Stimulated activated CD4-positive, alpha-beta T cell treated with anti-CD3 and anti-CD28 coated beads, Interleukin-4, amount 100 ng/mL, for 48 hours (primary cell): ENCODE measurements around the gene KIAA0408.

Experiments
- DNase-seq, 2 donors: peaks; one replicate each; pipeline ENCODE4 v3.0.0-alpha.2; 2020; ENCODE audit warnings: low read depth in 2 of 2

The KIAA0408 gene

DNA sequence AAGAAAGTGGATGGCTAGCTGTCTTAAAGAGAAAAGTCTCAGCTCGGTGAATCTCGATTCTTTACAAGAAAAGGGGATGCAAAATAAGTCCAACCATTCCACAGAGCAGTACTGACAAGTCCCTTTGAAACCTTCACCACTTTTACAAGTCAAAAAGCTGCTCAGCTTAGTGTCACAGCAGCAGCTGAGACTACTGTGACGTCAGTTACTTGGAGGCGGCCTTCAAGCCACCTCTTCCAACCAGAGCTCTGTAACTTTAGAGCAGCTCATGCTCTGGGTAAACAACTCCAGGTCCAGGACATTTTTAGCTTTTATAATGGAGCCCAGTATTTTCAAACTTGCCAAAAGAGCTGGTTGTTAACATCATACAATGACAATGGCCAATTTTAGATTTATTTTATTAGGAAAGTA, at the start of gene KIAA0408:
KIAA0408 (minus strand) TSS at position 159 of the 411 bp plus-strand sequence. CDS start 5,408 bp downstream, outside the sequence.
- DNase-seq, result no peak

DNA sequence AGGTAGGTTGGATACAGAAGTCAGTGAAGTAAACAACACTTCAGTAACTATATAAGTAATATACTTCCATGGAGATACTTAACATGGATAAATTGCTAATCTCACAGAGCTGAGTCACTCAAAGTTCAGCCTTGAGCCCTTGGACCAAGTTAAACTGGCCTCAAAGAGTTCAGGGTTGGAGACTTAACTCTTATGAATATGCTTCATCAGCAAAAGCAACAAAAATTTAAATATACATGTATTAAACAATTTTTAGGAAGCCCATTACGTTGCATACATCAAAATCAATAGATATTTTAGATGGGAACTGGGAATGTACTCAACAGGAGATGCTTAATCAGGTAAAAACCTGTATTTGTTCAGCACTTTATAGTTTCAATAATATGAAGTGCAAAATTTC, 47.7 kb upstream of the KIAA0408 start:
- DNase-seq, result no peak

DNA sequence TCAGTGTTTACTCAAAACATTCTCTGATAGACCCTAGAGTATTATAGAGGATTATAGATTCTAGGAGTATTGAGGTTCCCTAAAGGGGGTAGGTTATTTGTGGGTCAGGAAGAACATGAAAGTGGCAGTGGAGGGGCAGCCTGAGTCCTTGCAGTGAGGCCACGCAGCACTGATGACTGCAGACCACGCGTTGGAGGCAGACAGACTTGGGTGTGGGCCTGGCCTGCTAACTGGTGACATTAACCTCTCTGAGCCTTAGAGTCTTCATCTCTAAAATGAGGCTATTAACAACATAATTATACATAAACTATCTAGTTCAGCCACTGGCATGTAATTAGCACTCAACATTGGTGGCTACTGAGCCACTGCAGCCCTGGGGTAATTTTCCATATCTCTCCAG, 43.8 kb upstream of the KIAA0408 start:
- no peak for DNase-seq

DNA sequence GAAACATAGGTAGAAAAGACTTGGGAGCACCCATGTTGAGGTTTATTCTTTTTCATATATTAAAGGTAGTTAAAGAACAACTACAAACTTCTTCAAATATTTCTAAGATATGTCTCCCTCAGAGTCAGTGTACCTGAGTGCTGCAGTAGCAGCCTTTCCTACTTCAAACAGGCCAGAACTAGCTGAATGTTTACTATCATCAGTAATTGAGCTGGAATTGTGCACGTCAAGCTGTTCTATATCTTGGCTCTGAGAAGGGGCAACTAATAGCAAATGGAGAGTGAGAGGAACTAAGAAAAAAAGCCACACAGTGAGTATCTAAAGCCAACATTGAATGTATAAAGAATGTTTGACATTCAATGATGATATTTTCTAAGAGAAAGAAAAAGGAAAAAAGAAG, 38.2 kb upstream of the KIAA0408 start:
- no peak for DNase-seq

DNA sequence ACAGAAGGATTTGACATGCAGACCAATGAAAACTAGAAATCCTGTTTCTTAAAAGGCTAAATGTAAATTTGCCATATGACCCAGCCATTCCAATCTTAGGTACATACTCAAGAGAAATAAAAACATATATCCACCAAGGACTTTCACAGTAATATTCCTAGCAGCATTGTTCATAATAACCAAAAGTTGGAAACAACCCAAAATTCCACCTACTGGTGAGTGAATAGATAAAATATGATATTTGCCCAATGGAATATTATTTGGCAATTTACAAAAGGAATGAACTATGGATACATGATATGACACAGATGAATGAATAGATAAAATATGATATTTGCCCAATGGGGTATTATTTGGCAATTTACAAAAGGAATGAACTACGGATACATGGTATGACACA, 37.3 kb upstream of the KIAA0408 start:
- DNase-seq, result no peak

DNA sequence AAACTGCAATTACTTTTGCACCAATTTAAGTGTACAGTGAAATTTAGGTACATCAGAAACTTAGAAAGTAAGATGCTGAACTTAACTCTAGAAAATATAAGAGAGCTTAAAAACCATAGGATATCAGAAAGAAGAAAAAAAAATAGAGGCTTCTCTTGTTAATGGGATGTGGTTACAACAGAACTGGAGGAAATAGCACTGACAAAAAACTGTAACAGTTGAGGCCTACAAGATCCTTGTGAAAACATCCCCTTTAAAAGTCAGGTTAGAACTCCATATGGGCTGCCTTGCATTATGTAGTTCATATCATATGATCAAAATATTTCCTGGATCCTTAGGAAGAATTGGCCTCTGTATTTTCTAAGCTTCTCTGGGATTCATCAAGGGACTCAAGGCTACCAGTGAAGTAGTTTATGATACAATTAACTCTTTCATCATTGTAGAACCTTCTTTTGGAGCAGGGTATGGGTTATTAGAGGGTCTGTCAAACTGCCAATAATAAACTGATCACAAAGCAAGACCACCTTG, 35.1 kb upstream of the KIAA0408 start:
- DNase-seq, result no peak

DNA sequence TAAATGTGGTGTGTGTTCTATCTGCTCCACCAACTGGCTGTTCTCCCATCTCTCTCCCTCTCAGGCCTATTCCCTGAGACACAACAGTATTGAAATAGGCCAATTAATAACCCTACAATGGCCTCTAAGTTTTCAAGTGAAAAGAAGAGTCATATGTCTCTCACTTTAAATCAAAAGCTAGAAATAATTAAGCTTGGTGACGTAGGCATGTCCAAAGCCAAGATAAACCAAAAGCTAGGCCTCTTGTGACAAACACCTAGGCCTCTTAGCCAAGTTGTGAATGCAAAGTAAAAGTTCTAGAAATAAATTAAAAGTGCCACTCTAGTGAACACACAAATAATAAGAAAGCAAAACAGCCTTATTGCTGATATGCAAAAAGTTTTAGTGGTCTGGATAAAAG, 30.1 kb upstream of the KIAA0408 start:
- DNase-seq, result no peak

DNA sequence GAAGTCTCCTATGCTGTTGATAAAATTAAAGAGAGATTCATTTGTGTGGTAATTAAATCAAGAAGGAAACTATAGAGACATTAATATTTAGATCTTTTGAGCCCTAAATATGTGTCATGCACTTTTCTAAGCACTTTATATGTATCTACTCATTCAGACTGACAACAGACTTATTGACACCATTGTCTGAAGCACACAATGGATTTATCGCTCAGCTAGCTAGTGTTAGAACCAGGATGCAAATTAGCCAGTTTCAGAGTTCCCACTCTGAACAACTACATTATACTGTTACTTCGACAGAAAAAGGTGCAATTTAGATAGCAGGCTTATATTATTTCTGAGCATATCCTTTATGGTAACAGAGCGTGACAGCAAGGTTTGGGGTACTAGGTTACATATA, 27.7 kb upstream of the KIAA0408 start:
- DNase-seq, result no peak

DNA sequence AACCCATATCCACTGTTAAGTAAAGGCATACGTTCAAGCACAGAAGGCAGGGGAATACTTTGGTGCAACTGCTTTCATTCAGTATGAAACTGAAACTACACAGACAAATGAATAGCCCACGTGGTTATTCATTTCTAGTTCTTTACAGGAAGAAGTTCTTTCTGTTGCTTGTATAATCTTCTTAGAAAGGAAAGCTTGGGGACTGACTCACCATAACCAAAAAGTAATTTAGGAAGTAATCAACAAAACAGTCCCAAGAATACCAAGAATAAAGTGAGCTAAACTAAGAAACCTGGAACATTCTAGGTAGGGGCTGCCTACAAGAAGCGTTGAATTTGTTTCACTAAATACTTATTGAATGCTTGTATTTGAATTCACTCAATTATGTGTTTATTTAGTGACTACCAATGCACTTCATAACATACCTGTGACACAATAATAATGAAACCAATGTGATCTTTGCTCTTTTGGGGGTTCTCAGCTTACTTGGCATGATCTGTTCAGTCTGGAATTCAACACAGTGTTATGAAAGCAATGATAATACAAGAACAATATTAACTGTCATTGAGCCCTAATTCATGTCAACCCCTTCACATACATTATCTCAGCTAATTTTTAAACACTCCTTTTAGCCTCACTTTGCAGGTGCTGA, 25.1 kb upstream of the KIAA0408 start:
- no peak for DNase-seq

DNA sequence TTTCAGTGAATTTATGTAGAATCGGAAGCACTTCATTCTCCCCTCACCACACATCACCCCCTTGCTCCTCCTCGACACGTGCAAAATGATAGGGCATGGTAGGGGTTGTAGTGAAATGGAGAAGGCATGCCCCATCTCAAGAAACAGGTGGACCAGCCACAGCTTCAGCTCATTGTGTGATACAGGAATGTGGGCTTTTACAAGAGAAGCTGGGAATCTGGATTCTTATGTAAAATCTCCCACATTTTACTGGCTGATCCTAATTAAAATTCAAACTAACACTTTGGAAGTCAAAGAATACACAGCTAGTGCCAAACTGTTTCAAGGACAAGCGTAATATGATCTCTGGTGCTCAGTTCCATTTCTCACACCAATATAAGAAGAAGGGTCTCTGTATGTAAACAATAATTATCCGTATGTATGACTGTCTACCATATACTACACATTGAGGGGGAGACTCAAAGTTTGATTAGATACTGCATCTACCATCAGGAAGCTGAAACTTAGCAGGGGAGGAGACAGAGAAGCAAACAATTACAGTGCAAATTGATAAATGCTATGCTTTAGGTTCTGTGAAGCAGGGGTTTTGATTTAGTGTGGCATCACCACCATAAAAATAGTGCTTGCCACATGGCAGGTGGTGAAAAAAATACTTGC, 24.3 kb upstream of the KIAA0408 start:
- DNase-seq, result no peak

DNA sequence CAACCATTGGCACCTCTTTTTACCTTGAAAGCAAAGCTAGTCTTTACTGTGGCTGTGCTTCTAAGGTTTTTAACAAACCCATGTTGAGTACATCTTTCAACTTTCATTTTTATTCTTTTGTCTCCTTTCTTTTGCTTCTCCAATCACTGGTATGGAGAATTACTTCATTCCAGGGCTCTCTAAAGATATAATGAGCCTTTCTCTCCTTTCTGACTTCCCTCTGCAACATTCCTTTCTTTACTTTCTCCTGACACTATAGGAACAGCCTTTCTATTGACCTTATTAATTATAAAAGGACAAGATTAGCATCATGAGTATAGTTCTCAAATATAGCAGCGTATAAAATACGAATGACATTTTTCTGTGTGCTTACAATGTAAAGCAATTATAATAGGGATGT, 23.1 kb upstream of the KIAA0408 start:
- no peak for DNase-seq

DNA sequence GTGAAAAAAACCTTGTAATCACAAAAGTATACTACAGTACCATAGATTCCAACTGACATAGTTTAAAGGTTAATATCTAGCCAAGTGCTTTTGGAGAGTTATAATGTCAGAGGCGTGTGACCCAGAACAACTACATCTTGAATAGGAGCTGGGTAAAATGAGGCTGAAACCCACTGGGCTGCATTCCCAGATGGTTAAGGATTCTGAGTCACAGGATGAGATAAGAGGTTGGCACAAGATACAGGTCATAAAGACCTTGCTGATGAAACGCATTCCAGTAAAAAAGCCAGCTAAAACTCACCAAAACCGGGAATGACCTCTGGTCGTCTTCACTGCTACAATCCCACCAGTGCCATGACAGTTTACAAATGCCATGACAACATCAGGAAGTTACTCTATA, 22.4 kb upstream of the KIAA0408 start:
- no peak for DNase-seq

DNA sequence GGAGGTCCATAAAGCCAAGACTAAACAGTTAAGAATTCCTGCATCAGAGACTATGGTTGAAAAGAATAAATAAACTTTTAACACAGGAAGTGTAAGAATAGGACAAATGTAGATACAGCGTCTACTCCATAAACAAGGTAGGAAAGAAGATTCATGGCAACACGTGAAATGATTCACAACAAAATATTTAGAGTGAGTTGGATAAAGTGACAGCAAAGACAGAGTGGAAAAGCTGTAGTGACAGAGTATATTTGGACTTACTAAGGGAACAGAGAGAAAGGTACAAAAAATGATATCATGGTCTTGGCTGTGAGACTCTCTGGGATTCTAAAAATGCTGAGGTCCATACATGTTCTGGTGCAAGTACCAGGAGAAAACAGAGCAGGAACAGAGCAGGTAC, 21.9 kb upstream of the KIAA0408 start:
- DNase-seq, result no peak

DNA sequence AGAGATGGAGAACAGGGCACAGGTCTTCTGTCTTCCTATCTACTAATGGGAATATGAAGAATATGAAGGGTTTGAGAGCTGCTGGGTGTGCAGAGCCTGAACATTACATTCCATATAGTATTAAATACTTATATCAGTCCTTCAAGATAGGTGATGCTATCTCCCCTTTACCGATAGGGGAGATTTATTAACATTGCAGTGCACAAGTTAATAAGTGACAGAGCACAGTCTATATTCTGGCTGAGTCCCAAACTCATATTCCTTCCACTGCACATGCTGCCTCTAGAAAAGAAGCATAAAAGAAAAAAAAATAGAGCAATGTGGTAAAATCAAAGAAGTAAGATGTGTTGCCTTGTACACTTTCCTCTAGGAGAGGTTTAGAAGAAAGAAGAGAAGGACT, 18.5 kb upstream of the KIAA0408 start:
- no peak for DNase-seq

DNA sequence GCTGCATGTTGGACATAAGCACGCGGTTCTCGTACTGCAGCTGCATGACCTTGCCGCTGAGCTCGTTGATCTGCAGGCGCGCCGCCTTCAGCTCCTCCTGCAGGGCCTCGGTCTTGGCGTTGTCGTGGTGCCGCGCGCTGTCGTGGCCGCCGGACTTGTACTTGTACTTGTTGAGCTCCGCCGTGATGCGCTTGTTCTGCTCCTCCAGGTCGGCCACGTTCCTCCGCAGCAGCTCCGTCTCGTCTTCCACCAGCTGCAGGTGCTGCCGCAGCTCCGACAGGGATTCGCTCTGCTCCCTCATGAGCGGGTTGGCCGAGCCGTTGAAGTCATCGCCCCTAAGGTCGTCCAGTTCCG, 16.6 kb upstream of the KIAA0408 start:
- DNase-seq, result no peak

DNA sequence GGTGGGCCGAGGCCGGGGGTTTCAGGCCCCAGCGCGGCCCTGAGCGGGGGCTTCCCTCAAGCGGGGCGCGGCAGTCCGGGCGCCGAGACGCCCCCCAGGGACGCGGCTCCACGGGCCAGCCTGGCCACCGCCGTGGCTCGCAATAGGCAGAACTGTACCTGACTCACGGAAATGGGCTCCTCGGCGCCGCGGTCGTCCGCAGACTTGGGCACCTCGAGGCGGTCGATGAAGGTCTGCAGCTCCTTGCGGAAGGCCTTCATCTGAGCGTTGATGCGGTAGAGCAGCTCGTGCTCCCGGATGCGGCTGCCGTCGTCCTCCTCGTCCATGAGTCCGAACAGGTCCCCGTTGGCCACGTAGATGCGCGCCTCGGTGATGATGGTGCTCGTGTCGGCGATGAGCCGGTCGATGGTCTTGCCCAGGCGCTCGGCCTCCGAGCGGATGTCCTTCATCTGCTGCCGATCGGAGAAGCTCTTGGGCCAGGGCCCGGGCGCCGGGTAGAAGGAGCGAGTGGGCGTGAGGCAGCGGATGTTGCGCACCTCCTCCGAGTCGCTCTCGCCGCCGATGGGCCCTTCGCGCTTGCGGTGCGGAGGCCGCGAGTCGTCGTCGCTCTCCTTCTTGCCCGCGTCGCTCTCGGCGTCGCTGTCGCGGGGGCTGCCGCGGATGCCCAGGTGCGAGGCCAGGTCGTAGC, 16.1 kb upstream of the KIAA0408 start:
- no peak for DNase-seq

DNA sequence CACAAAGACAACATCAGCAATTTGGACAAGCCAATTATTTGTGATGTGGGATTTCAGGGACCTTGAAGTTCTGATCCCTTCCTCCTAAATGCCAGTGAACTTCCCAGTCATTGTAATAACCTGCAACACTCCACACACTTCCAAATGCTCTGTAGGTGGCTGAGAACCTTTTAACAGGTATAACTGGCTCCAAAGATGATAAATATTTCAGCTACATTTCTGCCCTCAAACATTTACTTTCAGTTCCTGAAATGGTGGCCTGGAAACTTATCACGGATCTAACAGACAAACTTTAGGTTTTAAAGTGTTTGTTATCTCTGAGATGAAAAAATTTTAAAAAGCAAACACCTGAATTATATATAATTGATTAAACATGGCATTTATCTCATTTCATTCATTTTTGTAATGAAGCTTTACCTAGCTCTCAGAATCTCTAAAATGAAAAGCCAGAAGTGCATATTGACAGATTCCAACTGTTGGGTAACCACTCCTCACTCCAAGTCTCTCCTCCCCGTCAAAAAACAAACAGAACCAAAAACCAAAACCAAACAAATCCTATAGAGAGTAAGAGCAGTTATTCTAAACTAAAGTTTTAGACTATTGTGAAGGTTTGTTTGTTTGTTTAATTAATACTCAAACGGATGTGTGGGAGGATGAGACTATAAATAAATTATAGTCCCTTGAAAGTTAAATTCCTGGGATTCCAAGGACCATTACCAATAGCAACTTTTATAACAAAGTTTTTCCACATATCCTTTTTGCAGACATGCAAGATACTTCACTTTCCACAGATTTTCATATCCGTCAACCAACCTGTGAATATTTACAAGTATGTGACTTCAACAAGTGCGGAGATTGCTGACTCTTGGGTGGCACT, 12.4 kb upstream of the KIAA0408 start:
- DNase-seq, result no peak

DNA sequence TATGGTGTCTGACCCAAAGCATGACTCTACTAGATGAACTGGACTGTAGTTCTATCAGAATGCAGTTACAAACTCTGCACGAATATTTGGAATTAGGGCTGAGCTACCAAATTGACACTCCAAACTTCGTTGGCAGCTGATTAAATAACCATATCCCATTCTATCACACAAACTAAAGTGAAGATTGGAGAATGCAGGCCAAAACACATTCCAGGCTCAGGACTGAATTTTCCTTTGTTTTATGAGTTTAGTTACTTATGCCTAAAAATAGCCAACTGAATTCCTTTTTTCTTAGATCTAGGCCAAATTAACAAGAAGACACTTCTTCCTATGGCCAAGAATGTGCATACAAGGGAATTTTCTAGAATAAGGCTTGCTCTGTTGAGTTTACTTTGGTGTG, 9.7 kb upstream of the KIAA0408 start:
- DNase-seq, result no peak

DNA sequence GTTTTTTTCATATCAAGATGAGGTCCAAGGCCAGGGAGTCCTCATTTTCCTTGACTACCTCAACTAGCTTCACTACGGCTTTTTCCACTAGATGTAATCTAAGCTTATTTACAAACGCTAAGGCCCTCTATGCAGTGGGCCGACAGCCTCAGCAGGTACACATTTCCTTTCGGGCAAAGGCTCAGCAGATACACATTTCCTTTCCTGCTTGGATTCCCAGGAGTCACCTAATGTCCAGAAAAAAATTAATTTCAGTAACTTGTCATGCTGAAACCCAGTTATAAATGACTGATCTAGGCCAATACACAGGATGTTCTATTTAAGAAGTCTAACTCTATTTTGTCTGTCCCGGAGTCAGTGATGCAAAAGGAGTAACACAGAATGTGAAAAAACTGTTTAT, 7.2 kb upstream of the KIAA0408 start:
- DNase-seq, result no peak

DNA sequence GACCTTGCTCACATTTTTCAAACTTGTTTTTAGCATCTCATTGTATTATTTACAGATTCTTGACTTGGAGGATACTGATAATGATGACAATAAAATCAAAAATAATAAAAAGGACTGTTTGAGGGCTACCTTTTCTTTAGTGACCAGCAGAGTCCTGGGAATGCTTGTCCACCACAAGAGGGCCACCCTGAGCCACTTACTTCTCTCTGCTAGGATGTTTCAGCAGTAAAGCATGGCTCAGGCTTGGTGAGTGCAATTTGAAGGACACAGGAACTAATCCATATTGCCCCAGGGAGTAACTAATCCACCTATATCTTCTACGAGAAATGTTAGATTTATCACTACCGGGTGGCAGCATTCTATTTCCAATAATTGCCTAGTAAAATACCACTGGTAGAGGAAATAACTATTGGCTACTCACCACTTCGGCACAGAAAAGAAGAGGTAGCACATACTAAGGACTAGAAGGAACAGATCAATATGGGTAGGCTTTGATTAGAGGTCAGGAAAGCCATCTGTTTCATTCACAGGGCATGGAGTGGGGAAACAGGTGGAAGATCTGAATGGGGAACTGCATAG, 5.8 kb upstream of the KIAA0408 start:
- peak; percentile 52 to 64 for DNase-seq

DNA sequence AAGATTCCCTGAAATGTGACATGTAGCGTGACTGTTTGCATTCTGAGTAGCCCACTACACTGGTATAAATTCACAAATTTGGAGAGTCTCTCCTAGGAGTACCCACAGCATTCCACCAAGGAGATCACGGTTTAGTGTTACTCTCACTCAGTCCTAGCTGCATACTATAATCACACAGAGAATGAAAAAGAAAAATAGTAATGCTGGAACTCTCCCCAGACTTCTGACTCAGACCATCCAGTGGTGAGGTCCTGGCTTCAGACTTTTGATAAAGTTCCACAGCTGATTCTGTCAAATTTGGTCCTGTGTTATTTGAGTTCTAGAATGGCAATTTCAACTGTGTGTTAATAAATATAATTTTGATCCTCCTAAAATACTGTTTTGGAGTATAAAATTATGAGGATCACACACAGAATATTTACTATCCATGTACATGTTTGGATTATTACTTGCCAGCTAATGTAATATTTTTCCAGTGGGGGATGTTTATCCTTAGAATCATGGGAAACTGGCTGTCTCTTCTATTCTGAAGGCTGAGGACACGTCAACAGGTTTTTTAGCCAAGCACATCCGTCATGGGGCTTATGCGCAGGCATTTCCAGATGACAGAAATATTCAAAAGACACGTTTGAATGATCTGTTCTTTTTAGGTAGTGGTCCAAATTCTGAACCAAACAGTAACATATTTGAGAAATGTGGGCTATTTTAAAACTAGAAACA, 5.1 kb upstream of the KIAA0408 start:
- DNase-seq, result no peak
